Esophagus muscularis mucosa (tissue), 4 donors: ENCODE results near the gene EHD1.

Experiments used
- CTCF ChIP-seq, 3 experiments: fragments of 200-600 bp in 2 of 3; fragments of 450-650 bp in 1 of 3; sonication (generic) in 2 of 3; IDR thresholded peaks; one replicate each; pipeline ENCODE4 v1.5.1; 2017 to 2019; ENCODE audit warnings: antibody characterized with exemption in 3 of 3, mild to moderate bottlenecking in 2 of 3, moderate library complexity in 1 of 3
- EP300 ChIP-seq: sonication (generic); formaldehyde crosslinking; IDR thresholded peaks from one replicate; pipeline ENCODE4 v1.6.1; 2017; ENCODE audit warnings: antibody characterized with exemption
- POLR2AphosphoS5 ChIP-seq, 2 donors: sonication (generic); formaldehyde crosslinking; IDR thresholded peaks; one replicate each; pipeline ENCODE4 v1.6.1; 2017; ENCODE audit warnings: antibody characterized with exemption in 2 of 2

- no peak for TF ChIP-seq CTCF (IDR thresholded peaks at IDR 0.05)
- no peak for TF ChIP-seq EP300
- TF ChIP-seq POLR2AphosphoS5 (IDR thresholded peaks at IDR 0.05) = no peak
These were observed 68.6 kb downstream of the EHD1 start for GRCh38 chr11:64809781-64810241.
